Thyroid gland (tissue), 4 donors: ENCODE measurements around the gene TOPBP1.

Experiments used
- POLR2A ChIP-seq, 2 donors: fragments of 450-650 bp; IDR thresholded peaks; one replicate each; pipeline ENCODE4 v1.6.1; 2017; ENCODE audit warnings: antibody characterized with exemption in 2 of 2, mild to moderate bottlenecking in 2 of 2, moderate library complexity in 1 of 2
- TF ChIP-seq, protein P1 (sequence below), 6 experiments: fragments of 200-600 bp in 3 of 6; fragments of 450-650 bp in 3 of 6; sonication (generic) in 3 of 6; IDR thresholded peaks; one replicate each; pipeline ENCODE4 v1.5.1; 2016 to 2019; ENCODE audit warnings: antibody characterized with exemption in 6 of 6, mild to moderate bottlenecking in 2 of 6, inconsistent platforms in 1 of 6, moderate library complexity in 1 of 6

DNA sequence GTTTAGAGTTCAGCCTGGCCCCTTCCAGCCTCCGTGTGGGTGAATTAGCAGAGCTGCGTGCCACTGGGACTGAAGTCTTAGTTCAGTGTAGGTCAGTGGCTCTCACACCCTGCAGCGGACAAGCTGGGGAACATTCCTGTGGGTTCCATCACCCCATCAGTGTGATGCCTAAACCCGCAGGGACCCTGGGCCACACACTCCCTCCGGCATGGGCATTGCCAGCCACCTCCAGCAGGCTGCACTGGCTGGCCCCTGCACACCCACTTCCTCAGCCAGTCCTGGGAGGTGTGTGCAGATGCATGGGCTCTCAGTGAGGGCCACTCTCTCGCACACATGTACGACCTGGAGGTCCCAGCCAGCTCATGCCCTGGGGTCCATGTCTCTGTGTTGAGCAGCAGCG is 32.1 kb upstream of the TOPBP1 start:
- TF ChIP-seq, protein P1, sequence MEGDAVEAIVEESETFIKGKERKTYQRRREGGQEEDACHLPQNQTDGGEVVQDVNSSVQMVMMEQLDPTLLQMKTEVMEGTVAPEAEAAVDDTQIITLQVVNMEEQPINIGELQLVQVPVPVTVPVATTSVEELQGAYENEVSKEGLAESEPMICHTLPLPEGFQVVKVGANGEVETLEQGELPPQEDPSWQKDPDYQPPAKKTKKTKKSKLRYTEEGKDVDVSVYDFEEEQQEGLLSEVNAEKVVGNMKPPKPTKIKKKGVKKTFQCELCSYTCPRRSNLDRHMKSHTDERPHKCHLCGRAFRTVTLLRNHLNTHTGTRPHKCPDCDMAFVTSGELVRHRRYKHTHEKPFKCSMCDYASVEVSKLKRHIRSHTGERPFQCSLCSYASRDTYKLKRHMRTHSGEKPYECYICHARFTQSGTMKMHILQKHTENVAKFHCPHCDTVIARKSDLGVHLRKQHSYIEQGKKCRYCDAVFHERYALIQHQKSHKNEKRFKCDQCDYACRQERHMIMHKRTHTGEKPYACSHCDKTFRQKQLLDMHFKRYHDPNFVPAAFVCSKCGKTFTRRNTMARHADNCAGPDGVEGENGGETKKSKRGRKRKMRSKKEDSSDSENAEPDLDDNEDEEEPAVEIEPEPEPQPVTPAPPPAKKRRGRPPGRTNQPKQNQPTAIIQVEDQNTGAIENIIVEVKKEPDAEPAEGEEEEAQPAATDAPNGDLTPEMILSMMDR (IDR thresholded peaks at IDR 0.05) = no peak
- TF ChIP-seq POLR2A (IDR thresholded peaks at IDR 0.05) = no peak
